Astrocyte (in vitro differentiated cells and primary cell): ENCODE measurements around the gene NBEAL1.
"Not testable (repeated sequence)": the region's sequence is repeated elsewhere in the genome, so short reads cannot be mapped to it uniquely, and the experiment has no call there.

Source experiments
- EZH2 ChIP-seq: IDR thresholded peaks from 2 replicates; pipeline ENCODE4 v1.6.1; 2012; ENCODE audit warnings: mild to moderate bottlenecking, low read length, inconsistent platforms; ENCODE audit not compliant: insufficient read depth
- TF ChIP-seq, protein P1 (sequence below): IDR thresholded peaks from 2 replicates; pipeline ENCODE4 v1.5.1; 2011; ENCODE audit warnings: low read depth, mild to moderate bottlenecking, inconsistent platforms, low read length, moderate library complexity; ENCODE audit not compliant: insufficient read depth

DNA sequence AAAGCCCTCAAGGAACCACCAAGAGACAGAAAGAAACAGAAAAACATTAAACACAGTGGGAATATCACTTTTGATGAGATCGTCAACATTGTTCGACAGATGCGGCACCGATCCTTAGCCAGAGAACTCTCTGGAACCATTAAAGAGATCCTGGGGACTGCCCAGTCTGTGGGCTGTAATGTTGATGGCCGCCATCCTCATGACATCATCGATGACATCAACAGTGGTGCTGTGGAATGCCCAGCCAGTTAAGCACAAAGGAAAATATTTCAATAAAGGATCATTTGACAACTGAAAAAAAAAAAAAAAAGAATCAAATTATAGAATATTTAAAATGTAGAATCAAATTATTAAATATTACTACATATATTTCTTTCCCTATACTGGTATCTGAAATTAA is 176.4 kb downstream of the NBEAL1 start:
- TF ChIP-seq, protein P1, sequence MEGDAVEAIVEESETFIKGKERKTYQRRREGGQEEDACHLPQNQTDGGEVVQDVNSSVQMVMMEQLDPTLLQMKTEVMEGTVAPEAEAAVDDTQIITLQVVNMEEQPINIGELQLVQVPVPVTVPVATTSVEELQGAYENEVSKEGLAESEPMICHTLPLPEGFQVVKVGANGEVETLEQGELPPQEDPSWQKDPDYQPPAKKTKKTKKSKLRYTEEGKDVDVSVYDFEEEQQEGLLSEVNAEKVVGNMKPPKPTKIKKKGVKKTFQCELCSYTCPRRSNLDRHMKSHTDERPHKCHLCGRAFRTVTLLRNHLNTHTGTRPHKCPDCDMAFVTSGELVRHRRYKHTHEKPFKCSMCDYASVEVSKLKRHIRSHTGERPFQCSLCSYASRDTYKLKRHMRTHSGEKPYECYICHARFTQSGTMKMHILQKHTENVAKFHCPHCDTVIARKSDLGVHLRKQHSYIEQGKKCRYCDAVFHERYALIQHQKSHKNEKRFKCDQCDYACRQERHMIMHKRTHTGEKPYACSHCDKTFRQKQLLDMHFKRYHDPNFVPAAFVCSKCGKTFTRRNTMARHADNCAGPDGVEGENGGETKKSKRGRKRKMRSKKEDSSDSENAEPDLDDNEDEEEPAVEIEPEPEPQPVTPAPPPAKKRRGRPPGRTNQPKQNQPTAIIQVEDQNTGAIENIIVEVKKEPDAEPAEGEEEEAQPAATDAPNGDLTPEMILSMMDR, result not testable (repeated sequence)
- TF ChIP-seq EZH2, result not testable (repeated sequence)
